K562 (cell line): Measurements from ENCODE around the gene GFRA1. TPM values are rescaled to one million over a fixed set of nuclear protein-coding genes. Genes with fewer than 3 reads are reported as not detected.

Experiments used
- ATAC-seq: fragments of 200-7000 bp; cut with Tn5 transposase; 3 replicates; pipeline ENCODE4 v1.9.1; 2020; ENCODE audit warnings: moderate library complexity
- BruUV-seq: library from RNA; stranded (reverse); fragments of 400-500 nt; replicated peaks from 2 replicates; lab custom pipeline; 2021; lab: Mats Ljungman, UMichigan
- CTCF ChIA-PET: fragments of 300-600 bp; formaldehyde crosslinking; extraction: SDS; loops from one replicate; lab custom pipeline; 2021; ENCODE audit warnings: low intra/inter-chr PET ratio; lab: Yijun Ruan, JAX
- POLR2A ChIA-PET: fragments of 300-600, 350-650 bp; sonication (Branson Sonifier 250); formaldehyde crosslinking; extraction: SDS; loops from one replicate; lab custom pipeline; 2021; ENCODE audit warnings: antibody characterized with exemption, inconsistent platforms; lab: Yijun Ruan, JAX
- DNase-seq, 4 experiments: peaks; one replicate each; pipeline versions ENCODE4 v3.0.0 to v3.0.0-alpha.2; 2011 to 2018; ENCODE audit warnings: low spot score in 3 of 4, mixed read lengths in 3 of 4; ENCODE audit errors: extremely low read depth in 1 of 4
- FAIRE-seq: peaks from 2 replicates; lab custom pipeline; 2011; peaks lifted over from hg19 to GRCh38; lab: Jason Lieb, UNC
- H2AFZ ChIP-seq: 2 replicates; pipeline ENCODE4 v1.6.0; 2011; ENCODE audit warnings: low read depth, low read length, control low read depth, inconsistent platforms
- H3K27ac ChIP-seq: fragments of 200-600 bp; 3 replicates; pipeline ENCODE4 v1.8.0; 2011; ENCODE audit warnings: low read depth, mild to moderate bottlenecking, control low read depth, inconsistent platforms, low read length, moderate library complexity, mixed read lengths; ENCODE audit errors: extremely low read depth
- H3K27me3 ChIP-seq, 2 experiments: fragments of 300-600 bp in 1 of 2; 2 replicates in 1 of 2; 3 replicates in 1 of 2; pipeline versions ENCODE4 v1.6.0 to v1.8.0; 2011; ENCODE audit warnings: inconsistent platforms in 2 of 2, low read length in 2 of 2, mild to moderate bottlenecking in 1 of 2, mixed read lengths in 1 of 2, moderate library complexity in 1 of 2; ENCODE audit not compliant: control insufficient read depth in 2 of 2, insufficient read depth in 2 of 2
- H3K36me3 ChIP-seq: fragments of 300-600 bp; 3 replicates; pipeline ENCODE4 v1.8.0; 2011; ENCODE audit warnings: mild to moderate bottlenecking, low read length, inconsistent platforms; ENCODE audit not compliant: control insufficient read depth, insufficient read depth
- H3K4me1 ChIP-seq, 2 experiments: fragments of 200-600 bp in 1 of 2; replicated peaks in 1 of 2; 2 replicates in 1 of 2; 3 replicates in 1 of 2; pipeline versions ENCODE4 v1.5.1 to v1.8.0; 2011; ENCODE audit warnings: inconsistent platforms in 2 of 2, low read length in 2 of 2, mild to moderate bottlenecking in 1 of 2, mixed read lengths in 1 of 2, moderate library complexity in 1 of 2; ENCODE audit not compliant: control insufficient read depth in 2 of 2, insufficient read depth in 2 of 2
- H3K4me2 ChIP-seq: 2 replicates; pipeline ENCODE4 v1.6.1; 2011; ENCODE audit warnings: low read length, control low read depth, inconsistent platforms, mixed read lengths; ENCODE audit not compliant: insufficient read depth
- H3K4me3 ChIP-seq: fragments of 200-600 bp; sonication (generic), shearing (Covaris generic); 2 replicates; pipeline ENCODE4 v1.5.1; 2016; ENCODE audit warnings: control low read depth, inconsistent platforms
- H3K79me2 ChIP-seq: fragments of 200-600 bp; 3 replicates; pipeline ENCODE4 v1.8.0; 2011; ENCODE audit warnings: low read length, inconsistent platforms; ENCODE audit not compliant: control insufficient read depth, insufficient read depth
- H3K9ac ChIP-seq, 2 experiments: 2 replicates each; pipeline versions ENCODE4 v1.6.0 to v1.6.1; 2011; ENCODE audit warnings: low read depth in 2 of 2, low read length in 2 of 2, control low read depth in 1 of 2, inconsistent platforms in 1 of 2, mild to moderate bottlenecking in 1 of 2, mixed read lengths in 1 of 2; ENCODE audit not compliant: insufficient read depth in 1 of 2
- H3K9me1 ChIP-seq: one replicate; pipeline ENCODE4 v1.6.0; 2011; ENCODE audit warnings: inconsistent platforms, mild to moderate bottlenecking, low read length, moderate library complexity; ENCODE audit not compliant: control insufficient read depth, insufficient read depth
- H3K9me3 ChIP-seq: replicated peaks from 2 replicates; pipeline ENCODE4 v1.5.1; 2011; ENCODE audit warnings: low read depth, low read length, inconsistent platforms; ENCODE audit not compliant: control insufficient read depth, insufficient read depth
- H4K20me1 ChIP-seq: replicated peaks from 2 replicates; pipeline ENCODE4 v1.6.1; 2011; ENCODE audit warnings: low read length, inconsistent platforms, mixed read lengths; ENCODE audit not compliant: control insufficient read depth, insufficient read depth
- BACH1 ChIP-seq: fragments of 200-800 bp; sonication (Bioruptor generic); IDR thresholded peaks from 2 replicates; pipeline ENCODE4 v1.6.1; 2016; ENCODE audit warnings: missing genetic modification characterization, missing compliant biosample characterization
- HNRNPK ChIP-seq: fragments of 200-400 bp; formaldehyde crosslinking; IDR thresholded peaks from one replicate; pipeline ENCODE4 v1.6.1; 2018; ENCODE audit warnings: mild to moderate bottlenecking, low read depth, low read length; ENCODE audit not compliant: poor library complexity, severe bottlenecking
- HOMEZ ChIP-seq: fragments of 250-450 bp; sonication (Bioruptor Pico); IDR thresholded peaks from 2 replicates; pipeline ENCODE4 v1.4.0; 2020; ENCODE audit warnings: mild to moderate bottlenecking, moderate library complexity
- NR4A1 ChIP-seq, 2 experiments: fragments of 250-450 bp in 1 of 2; fragments of 450-650 bp in 1 of 2; sonication (Bioruptor Pico) in 1 of 2; IDR thresholded peaks; 2 replicates each; pipeline versions ENCODE4 v1.4.0 to v1.6.1; 2016 to 2020; ENCODE audit warnings: mild to moderate bottlenecking in 2 of 2, missing compliant biosample characterization in 1 of 2, missing genetic modification characterization in 1 of 2, moderate library complexity in 1 of 2
- PHB2 ChIP-seq: fragments of 450-650 bp; IDR thresholded peaks from 2 replicates; pipeline ENCODE4 v1.6.1; 2017; ENCODE audit warnings: low read depth
- PKNOX1 ChIP-seq: fragments of 450-650 bp; IDR thresholded peaks from 2 replicates; pipeline ENCODE4 v1.6.1; 2016
- POLR3A ChIP-seq: IDR thresholded peaks from 2 replicates; pipeline ENCODE4 v1.6.1; 2011; ENCODE audit warnings: borderline replicate concordance, mild to moderate bottlenecking, moderate library complexity; ENCODE audit not compliant: insufficient read length, insufficient read depth; ENCODE audit errors: extremely low read depth
- SNIP1 ChIP-seq: fragments of 450-650 bp; IDR thresholded peaks from 2 replicates; pipeline ENCODE4 v1.7.1; 2017; ENCODE audit warnings: low read depth, mild to moderate bottlenecking
- ZNF134 ChIP-seq: fragments of 250-450 bp; sonication (Bioruptor Pico); conservative IDR thresholded peaks from 2 replicates; pipeline ENCODE4 v1.4.0; 2020
- ZNF24 ChIP-seq: fragments of 450-650 bp; IDR thresholded peaks from 2 replicates; pipeline ENCODE4 v1.6.1; 2016
- ZNF316 ChIP-seq: fragments of 450-650 bp; IDR thresholded peaks from 2 replicates; pipeline ENCODE4 v1.6.1; 2016
- ZNF354B ChIP-seq: fragments of 250-450 bp; sonication (Bioruptor Pico); IDR thresholded peaks from 2 replicates; pipeline ENCODE4 v1.4.0; 2020
- ZNF830 ChIP-seq: fragments of 250-450 bp; sonication (Bioruptor Pico); IDR thresholded peaks from 2 replicates; pipeline ENCODE4 v1.5.0; 2021; ENCODE audit warnings: mild to moderate bottlenecking
- WGBS: fragments of 100-300 bp; shearing (Covaris generic); methylation state at CpG from one replicate; pipeline ENCODE4 v1.1.6; 2016; ENCODE audit warnings: low coverage, mixed read lengths; ENCODE audit not compliant: insufficient coverage; ENCODE audit errors: missing lambda C conversion rate; 5-methylcytosine and 5-hydroxymethylcytosine counted together
- in situ Hi-C: fragments of 300-500 bp; cut with MboI; formaldehyde crosslinking; loops from 4 replicates; pipeline ENCODE4 v1.15.0; 2018; ENCODE audit warnings: inconsistent platforms, mixed read lengths
- intact Hi-C: fragments of 100-400 bp; cut with micrococcal nuclease; formaldehyde crosslinking; loops from 2 replicates; pipeline ENCODE4 v1.14.2; 2022
- polyA plus RNA-seq, 8 experiments: library from polyadenylated mRNA; depleted of rRNA in 4 of 8; stranded (reverse) in 5 of 8; unstranded in 3 of 8; fragments of >200 nt; fragmentation: Nextera tagmentation in 2 of 8; fragmentation: Illumina TruSeq in 1 of 8; extraction: Ambion mirVana in 2 of 8; extraction: Trizol in 1 of 8; gene quantifications; 2 replicates each; pipeline versions ENCODE4 v1.2.1 to v1.2.3, GENCODE V29; 2011 to 2014; ENCODE audit warnings: inconsistent platforms in 1 of 8, missing spikeins in 1 of 8
- total RNA-seq, 7 experiments: library from RNA; depleted of rRNA in 6 of 7; stranded (reverse); fragments of >200 nt in 6 of 7; fragmentation: Illumina TruSeq in 2 of 7; extraction: Trizol in 2 of 7; gene quantifications; 2 replicates each; pipeline versions ENCODE4 v1.2.1 to v1.2.3, GENCODE V29; 2011 to 2021; ENCODE audit warnings: low replicate concordance in 1 of 7

GFRA1 gene
- total and polyA plus RNA-seq, 9 of the 15 experiments (the other 6 are each of a cell fraction or from before 2014, with no cell fraction given) = 0.04 TPM; not detected in 8

GRCh38 chr10:116011929-116012328 is 261.1 kb downstream of the GFRA1 start:
- in situ Hi-C loops (no loop called here), intact Hi-C loops (no loop called here)
- ChIA-PET POLR2A (no interaction called here), CTCF (no interaction called here)
- Histone ChIP-seq H3K27me3 (no peaks in the 10 kb centered on the region), H3K9ac (no peak overlapping the region), H4K20me1 (no peaks in the 10 kb centered on the region), H3K9me3 (no peaks in the 10 kb centered on the region), H3K79me2 (no peaks in the 10 kb centered on the region), H3K27ac (no peak overlapping the region), H3K4me3 (no peak overlapping the region), H2AFZ (no peak overlapping the region), H3K36me3 (no peaks in the 10 kb centered on the region), H3K4me1 (no peaks in the 10 kb centered on the region), H3K9me1 (no peaks in the 10 kb centered on the region), H3K4me2 (no peak overlapping the region)
- TF ChIP-seq ZNF316 (peak; percentile 32; the same call in 1 of the 2 replicates), ZNF830 (CRISPR knock-in tag) (no peak), SNIP1 (no peak), PKNOX1 (no peak)
- DNase-seq (no peak), FAIRE-seq (no peak), ATAC-seq (no peak)
- BruUV-seq = no TSS peak

- H4K20me1 ChIP-seq = no peaks in the 10 kb centered on the region
- H3K36me3 ChIP-seq = no peaks in the 10 kb centered on the region
- FAIRE-seq (no peak), ATAC-seq (no peak), DNase-seq (no peak)
- in situ Hi-C loops (no loop called here), intact Hi-C loops (no loop called here)
- ChIA-PET POLR2A (interaction anchor here (0.6 kb wide), 1 partner anchor 58 kb away, joined by 3 read pairs; no protein-coding TSS in a partner anchor), CTCF (no interaction called here)
- H3K9me1 ChIP-seq = no peaks in the 10 kb centered on the region
- no peak overlapping the region for H3K4me2 ChIP-seq
- no peaks in the 10 kb centered on the region for H3K79me2 ChIP-seq
- no peak overlapping the region for H3K9ac ChIP-seq
- H3K27me3 ChIP-seq = no peaks in the 10 kb centered on the region
- 2% methylated on average over 7 of the region's 9 CpGs for WGBS
- no peak overlapping the region for H2AFZ ChIP-seq
- H3K4me3 ChIP-seq = no peak overlapping the region
- no TSS peak for BruUV-seq
- no peaks in the 10 kb centered on the region for H3K4me1 ChIP-seq
- H3K9me3 ChIP-seq = no peaks in the 10 kb centered on the region
- no peak overlapping the region for H3K27ac ChIP-seq
- TF ChIP-seq PHB2 = no peak
- no peak for TF ChIP-seq NR4A1 (CRISPR knock-in tag; IDR thresholded peaks at IDR 0.05)
- no peak for TF ChIP-seq NR4A1 (tag; IDR thresholded peaks at IDR 0.05)
- TF ChIP-seq POLR3A = no peak
- TF ChIP-seq ZNF134 = no peak
- TF ChIP-seq HNRNPK = no peak
- TF ChIP-seq ZNF24 = no peak
- no peak for TF ChIP-seq HOMEZ (CRISPR knock-in tag)
- TF ChIP-seq BACH1 (tag) = no peak
- TF ChIP-seq ZNF354B (CRISPR knock-in tag) = no peak
Measured at GRCh38 chr10:116007256-116007891, 265.6 kb downstream of the GFRA1 start.
